Activated T-helper 17 cell treated with anti-CD3 and anti-CD28 coated beads, Interleukin-2, amount 50 U/mL, for 72 hours (primary cell): ENCODE results near the gene TRIM61. TPM values are rescaled to one million over a fixed set of nuclear protein-coding genes. Genes with fewer than 3 reads are reported as not detected.

Experiments
- total RNA-seq, 2 donors: library from RNA; stranded (reverse); gene quantifications; one replicate each; pipeline ENCODE4 v1.2.3, GENCODE V29; 2022

The TRIM61 gene
- total RNA-seq, 2 donors from 2014 or later = 1.1 to 1.7 TPM

Other genes starting within 250 kb of the TRIM61 start
- gene SMIM31, start 223.5 kb downstream of the TRIM61 start, total RNA-seq = not detected
- gene APELA, start 100.5 kb downstream of the TRIM61 start, total RNA-seq = not detected
- not detected for gene TRIM60, start 54.3 kb upstream of the TRIM61 start, total RNA-seq
- gene TRIM75, start 76.2 kb upstream of the TRIM61 start, total RNA-seq = not detected
- 10 to 100 TPM in 1 of 2 donors, 1 to 10 TPM in 1; 7.8 to 17.9 TPM for gene TMEM192, start 135.2 kb upstream of the TRIM61 start, total RNA-seq
- 10 to 100 TPM; 25.4 to 27.3 TPM for gene KLHL2, start 229.9 kb upstream of the TRIM61 start, total RNA-seq